Effector CD8-positive, alpha-beta T cell (primary cell): Measurements from ENCODE around the gene PPM1B.
"Not testable (repeated sequence)": the region's sequence is repeated elsewhere in the genome, so short reads cannot be mapped to it uniquely, and the experiment has no call there.

Experiments
- DNase-seq: peaks from one replicate; lab custom pipeline; 2025; lab: John Stamatoyannopoulos, UW

PPM1B gene

DNA sequence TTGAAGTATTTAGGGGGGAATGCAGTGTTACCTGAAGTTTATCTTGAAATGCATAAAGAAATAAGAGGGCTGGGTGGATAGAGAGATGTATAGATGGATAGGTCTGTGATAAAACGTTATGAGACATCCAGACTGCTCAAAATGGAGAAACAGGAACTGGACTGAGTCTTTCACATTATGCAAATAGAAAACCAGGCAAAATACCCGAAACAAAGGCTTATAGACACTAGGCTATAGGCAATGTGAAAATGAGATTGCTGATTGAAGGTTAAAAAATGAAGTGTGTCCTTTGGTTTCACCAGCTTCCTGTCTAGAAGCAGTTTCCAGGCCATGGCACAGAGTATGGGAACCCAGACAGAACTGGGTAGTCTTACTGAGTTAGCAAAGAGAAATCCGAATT lies 81.7 kb downstream of the PPM1B start:
- DNase-seq: no peak

DNA sequence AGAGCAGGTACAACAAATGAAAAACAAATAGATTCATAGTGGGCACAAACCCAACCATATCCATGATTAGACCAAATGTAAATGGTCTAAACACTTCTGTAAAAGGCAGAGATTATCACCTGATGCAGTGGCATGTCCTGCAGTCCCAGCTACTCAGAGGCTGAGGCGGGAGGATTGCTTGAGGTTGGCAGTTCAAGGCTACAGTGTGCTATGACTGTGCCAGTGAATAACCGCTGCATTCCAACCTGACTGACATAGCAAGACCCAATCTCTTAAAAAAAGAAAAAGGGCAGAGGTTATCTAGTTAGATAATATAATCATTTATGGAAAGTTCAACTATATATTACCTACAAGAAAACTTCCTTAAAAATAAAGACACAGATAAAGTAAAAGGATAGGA lies 85.3 kb downstream of the PPM1B start:
- DNase-seq: no peak

DNA sequence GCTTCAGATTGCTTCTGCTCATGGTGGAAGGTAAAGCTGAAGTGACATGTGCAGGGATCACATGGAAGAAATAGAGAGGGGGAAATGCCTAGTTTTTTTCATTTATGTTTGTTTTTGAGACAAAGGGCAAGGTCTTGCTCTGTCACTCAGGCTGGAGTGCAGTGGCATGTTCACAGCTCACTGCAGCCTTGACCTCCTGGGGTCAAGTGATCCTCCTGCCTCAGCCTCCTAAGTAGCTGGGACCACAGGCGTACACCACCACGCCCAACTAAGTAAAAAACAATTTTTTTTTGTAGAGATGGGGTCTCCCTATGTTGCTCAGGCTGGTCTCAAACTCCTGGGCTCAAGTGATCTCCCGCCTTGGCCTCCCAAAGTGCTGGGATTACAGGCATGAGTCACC lies 87.0 kb downstream of the PPM1B start:
- not testable (repeated sequence) for DNase-seq

DNA sequence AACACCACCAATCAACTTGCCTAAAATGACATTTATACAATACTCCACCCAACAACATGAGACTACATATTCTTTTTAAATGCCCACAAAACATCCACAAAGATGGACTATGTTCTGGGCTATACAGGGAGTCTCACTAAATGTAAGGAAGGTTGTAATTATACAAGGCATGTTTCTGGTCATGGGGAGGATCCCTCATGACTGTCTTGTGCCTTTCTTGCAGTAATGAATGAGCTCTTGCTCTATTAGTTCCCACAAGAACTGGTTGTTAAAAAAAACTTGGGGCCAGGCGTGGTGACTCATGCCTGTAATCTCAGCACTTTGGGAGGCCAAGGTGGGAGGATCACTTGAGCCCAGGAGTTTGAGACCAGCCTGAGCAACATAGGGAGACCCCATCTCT lies 89.1 kb downstream of the PPM1B start:
- DNase-seq: not testable (repeated sequence)

DNA sequence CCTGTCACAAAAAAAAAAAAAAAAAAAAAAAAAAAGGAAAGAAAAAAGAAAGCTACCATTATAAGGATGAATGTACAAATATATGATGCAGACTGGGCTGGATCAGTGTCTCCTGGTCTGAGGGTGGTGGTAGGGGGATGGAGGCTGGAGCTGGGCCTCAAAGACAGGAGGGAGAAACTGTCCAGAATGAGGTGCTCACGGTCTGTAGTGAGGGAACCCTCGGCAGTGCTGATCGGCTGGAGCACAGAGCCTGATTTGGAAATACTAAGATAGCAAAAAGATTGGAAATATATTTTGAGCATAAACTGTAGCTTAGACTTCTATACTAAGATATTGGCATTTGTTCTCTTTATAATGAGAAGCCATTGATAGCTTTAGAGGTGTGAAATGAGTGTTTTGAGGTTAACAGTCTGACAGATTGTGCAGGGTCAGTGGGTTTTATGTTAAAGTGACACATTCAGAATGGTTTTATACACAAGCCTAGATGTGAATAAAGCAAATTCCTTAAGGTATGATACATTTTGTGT lies 98.7 kb downstream of the PPM1B start:
- DNase-seq: no peak

DNA sequence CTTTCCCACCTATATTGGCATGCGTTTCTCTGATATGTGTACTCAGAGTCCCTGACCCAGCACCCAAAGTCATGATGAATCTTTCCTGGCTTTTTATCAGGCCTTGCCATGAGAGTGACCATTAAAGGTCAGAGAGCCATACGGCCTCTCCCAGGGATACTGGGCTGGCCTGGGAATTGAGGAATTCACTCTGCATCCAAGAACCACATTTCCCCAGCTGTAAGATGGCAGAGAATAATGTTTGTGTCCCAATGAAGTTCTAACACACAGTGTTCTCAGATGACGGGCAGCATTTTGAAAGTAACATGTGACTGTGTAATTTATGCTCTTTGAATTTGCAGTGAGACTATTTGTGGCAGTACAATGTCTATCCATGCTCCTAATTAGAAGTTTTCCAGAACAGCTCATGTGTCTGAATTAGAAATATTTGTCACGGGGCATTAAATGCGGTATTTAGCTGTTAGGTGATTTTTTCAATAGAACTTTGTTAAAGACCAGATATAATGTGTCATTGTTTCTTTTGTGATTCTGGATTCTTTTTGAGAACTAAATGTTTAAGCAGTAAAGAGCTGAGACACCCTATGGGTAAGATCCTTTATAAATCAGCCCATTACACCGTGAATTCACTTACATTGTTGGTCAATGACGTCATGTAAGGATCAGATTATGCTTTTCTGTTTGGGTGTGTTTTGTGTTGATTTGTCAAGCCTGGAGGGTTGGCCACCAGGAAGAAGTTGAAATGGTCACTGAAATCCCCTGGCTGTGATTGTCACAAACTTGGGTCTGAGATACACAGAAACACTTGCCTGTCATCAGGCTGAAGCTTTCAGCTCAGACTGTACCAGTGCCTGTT lies 99.3 kb downstream of the PPM1B start:
- no peak for DNase-seq

DNA sequence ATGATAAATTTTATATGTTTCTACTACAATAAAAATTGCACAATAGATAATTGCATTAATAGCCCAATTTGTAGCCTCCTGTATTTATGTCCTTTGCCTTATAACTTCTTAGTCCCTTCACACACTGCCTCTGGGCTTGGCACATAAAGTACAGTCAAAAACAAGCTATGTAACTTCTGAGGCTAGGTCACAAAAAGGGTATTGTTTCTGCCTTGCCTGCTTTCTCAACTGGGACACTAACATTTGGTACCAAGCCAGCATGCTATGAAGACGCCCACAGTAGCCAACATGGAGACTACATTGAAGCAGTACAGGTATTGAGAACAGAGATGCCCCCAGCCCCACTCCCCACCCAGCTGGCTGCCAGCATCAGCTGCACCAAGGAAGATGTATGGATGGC lies 101.2 kb downstream of the PPM1B start:
- DNase-seq: no peak

DNA sequence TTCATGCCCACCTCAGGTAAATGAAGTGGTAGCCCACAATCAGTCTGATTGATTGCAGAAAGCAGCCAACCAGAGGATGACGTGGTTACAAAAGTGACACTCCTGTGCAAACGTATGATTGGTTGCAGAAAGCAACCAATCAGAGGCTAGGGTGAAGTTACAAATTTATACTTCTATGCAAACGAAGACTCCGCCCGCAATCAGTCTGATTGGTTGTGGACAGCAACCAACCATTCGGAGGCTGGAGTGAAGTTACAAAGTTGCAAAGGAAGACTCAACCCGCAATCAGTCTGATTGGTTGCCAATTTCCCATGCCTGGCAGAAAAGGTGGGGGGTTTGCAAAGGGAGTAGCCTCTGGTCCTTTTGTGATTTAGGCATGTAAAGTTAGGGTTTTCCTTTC lies 102.6 kb downstream of the PPM1B start:
- no peak for DNase-seq

DNA sequence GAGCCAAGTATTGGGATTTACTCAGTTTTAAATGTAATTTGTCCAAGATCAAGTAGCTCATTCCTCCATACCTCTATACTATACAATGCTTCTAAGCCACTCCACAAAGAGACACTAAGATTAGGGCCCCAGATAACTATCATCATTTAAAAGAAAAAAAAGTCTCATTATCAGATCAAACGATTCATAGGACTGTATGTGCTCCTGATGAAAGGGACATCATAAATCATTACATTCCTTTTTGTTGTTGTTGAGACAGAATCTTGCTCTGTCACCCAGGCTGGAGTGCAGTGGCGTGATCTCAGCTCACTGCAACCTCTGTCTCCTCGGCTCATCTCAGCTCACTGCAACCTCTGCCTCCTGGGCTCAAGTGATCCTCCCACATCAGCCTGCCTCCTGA lies 104.4 kb downstream of the PPM1B start:
- DNase-seq: no peak

DNA sequence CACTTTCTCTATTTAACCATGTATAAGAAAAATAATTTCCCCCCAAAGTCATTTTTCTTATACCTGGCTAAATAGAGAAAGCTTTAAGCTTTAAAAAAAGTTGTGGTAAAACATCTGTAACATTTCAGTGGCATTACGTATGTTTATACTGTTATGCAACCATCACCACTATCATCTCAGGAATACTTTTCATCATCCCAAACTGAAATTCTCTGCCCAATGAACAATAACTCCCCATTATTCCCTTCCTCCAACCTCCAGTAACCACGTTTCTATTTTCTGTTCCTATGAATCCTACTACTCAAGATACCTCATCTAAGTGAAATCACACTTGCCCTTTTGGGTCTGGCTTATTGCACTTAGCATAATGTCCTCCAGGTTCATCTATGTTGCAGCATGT lies 104.9 kb downstream of the PPM1B start:
- no peak for DNase-seq

DNA sequence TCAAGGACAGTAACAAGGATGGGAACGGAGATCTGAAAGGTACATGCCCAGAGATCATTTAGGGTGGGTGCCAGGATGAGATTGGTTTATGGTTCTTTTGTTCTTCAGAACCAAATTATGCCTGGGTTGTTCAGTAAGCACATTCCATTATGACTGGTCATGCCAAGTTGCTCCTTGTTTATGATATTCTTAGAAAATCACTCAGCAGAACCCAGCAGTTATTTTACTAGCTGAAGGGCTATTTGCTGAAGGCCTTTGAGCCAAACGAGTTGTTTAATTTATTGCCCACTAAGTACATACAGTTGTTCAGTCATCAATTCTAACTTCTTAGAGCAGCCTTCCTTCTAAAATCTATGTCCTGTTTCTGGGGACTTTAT lies 107.2 kb downstream of the PPM1B start:
- DNase-seq: no peak

DNA sequence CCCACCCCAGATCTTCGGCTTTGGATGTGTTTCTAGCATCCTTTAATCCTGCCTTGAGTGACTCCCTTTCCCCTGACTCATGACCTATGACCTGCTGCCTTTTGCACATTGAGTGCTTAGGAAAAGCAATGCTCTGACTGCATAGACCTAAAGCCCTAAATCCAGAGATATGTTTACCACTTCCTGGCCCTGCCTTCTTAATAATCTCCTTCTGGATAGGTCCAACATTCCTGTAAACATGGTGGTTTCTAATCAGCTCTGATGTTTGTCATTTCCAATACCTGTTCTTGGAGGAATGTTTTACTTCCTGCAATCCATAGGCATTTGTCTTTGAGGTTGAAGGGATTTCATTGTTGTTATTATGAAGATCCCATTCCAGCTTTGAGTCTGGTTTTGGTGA lies 108.9 kb downstream of the PPM1B start:
- DNase-seq: no peak

DNA sequence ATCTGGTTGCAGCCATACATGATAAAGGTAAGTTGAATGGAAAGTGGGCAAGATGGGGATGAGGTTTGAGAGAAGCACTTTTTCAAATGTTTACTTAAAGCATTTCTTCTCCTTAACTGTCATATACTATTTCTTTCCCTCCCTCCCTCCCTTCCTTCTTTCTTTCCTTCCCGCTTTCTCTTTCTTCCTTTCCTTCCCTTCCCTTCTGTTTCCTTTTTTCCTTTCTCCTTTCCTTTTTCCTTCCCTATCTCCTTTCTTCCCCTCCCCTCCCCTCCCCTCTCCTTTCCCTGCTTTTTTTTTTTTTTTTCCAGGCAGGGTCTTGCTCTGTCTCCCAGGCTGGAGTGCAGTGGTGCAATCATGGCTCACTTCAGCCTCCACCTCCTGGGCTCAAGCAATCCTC lies 112.2 kb downstream of the PPM1B start:
- no peak for DNase-seq
